ENCODE data around the gene SET.

The SET gene

GRCh38 chr9:128713941-128714573 is 25.0 kb downstream of the SET start:
- no peak for DNase-seq

DNA sequence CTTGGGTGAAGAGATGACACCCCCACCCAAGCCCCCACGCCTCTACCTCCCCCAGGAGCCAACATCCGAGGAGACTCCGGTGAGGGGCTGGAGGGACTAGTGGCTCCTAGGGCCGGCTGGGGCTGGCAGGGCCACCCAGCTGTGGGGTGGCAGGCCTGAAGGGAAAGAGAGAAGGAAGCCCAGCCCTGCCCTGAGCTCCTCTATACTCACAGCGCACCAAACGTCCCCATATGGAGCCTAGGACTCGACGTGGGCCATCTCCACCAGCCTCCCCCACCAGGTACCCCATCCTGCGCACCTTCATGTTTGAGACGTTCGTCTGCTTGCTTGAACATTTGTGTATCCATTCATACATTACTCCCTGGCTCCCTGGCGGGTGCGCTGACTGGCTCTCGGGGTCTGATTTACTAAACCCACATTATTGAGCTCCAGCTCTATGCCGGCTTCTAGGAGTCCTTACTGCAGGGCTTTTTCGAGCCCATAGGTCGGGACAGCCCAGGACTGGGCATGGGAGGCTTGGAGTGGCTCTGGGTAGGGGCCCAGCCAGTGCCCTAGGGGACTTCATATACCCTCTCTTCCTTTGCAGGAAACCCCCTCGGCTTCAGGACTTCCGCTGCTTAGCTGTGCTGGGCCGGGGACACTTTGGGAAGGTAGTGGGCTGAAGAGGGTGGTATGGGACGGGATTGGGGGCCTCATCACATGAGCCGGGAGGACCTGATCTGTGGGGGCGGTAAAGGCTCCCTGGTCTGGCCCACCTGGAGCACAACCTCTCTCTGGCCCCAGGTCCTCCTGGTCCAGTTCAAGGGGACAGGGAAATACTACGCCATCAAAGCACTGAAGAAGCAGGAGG is 25.8 kb downstream of the SET start:
- no peak for DNase-seq

- no peak for DNase-seq
These were observed 26.4 kb downstream of the SET start for GRCh38 chr9:128715436-128715750.

GRCh38 chr9:128716581-128717254 is 27.7 kb downstream of the SET start:
- DNase-seq = no peak

DNA sequence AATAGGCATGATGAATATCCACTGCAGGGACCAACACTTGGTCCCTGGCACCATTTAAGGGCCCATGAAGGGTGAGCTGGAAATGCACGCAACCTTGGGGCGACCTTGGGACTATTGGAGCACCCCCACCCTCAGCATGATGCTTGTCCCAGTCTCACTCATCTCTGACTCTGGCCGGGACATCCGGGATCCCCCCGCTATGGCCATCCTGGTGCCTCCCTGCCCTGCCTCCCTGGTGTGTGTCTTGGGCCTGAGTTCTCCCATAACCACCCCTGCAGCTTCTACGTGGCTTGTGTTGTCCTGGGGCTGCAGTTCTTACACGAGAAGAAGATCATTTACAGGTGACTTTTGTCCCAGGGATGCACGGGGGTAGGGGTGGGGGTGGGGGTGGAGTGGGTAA is 29.0 kb downstream of the SET start:
- no peak for DNase-seq

DNA sequence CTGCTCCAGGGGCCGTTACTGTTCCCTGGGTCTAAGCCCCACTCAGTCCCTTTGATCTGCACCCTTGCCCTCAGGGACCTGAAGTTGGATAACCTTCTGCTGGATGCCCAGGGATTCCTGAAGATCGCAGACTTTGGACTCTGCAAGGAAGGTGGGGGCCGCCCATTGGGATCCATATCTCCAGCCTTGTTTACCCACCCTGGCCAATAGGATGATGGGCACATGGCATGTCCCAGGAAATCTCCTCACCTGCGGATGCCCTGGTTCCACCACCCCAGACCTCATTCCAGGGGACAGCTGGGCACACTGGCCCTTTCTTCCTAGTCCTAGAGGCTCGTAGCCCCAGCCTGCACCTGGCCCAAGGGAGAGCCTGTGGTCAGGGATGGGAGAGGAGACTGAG is 29.5 kb downstream of the SET start:
- no peak for DNase-seq

- no peak for DNase-seq
These were observed 31.0 kb downstream of the SET start for GRCh38 chr9:128719919-128720605.

DNA sequence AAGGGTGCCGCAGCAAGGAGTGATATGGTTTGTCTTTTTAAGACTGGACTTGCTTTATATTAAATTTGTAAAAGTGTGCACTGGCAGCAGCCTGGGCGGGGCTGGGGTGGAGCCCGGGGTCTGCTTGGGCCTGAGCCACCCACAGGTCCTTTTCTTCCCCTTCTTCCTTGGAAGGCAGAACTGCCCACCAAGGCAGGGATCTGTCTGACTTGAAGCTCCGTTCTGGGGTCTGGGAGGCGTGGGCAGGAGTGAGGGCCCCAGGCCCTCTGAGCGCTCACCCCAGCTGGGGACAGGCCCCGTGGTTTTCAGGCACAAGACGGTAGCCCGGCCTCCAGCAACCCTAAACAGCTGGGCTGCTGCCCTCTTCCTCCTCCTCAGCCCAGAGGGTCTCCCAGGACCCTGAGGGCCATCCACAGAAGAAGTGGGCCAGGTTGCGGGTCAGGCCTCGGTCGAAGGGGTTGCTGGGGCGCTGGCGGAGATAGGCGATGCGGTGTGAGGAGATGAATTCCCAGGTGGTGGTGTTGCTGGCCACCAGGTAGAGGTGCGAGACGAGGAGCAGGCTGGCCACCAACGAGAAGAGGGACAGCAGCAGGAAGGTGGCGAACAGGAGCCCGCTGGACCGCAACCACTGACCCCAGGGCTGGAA is 31.9 kb downstream of the SET start:
- DNase-seq = no peak

DNA sequence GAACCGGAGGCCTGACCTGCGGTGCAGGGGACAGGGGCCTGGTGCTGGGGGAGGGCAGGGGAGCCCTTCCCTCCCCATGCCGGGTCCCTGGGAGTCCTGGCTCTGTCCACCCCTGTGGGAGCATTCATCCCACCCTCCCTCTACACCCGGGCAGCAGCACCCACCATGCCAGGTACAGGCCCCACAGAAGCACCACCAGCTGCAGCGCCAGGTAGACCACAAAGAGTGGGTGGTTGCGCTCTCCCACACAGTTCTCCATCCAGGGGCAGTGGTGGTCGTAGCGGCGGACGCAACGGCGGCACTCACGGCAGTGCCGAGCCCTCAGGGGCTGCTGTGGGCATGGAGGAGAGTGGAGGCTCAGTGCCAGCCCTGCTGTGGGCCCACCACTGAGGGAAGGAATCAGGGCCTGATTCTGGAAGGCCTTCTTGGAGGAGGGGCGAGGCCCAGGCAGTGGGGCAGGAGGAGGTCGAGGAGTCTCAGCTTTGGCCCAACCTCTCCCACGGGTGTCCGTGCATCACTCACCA is 32.5 kb downstream of the SET start:
- no peak for DNase-seq

GRCh38 chr9:128722380-128723351 is 33.6 kb downstream of the SET start:
- no peak for DNase-seq

GRCh38 chr9:128723352-128723865 is 34.4 kb downstream of the SET start:
- DNase-seq = no peak

DNA sequence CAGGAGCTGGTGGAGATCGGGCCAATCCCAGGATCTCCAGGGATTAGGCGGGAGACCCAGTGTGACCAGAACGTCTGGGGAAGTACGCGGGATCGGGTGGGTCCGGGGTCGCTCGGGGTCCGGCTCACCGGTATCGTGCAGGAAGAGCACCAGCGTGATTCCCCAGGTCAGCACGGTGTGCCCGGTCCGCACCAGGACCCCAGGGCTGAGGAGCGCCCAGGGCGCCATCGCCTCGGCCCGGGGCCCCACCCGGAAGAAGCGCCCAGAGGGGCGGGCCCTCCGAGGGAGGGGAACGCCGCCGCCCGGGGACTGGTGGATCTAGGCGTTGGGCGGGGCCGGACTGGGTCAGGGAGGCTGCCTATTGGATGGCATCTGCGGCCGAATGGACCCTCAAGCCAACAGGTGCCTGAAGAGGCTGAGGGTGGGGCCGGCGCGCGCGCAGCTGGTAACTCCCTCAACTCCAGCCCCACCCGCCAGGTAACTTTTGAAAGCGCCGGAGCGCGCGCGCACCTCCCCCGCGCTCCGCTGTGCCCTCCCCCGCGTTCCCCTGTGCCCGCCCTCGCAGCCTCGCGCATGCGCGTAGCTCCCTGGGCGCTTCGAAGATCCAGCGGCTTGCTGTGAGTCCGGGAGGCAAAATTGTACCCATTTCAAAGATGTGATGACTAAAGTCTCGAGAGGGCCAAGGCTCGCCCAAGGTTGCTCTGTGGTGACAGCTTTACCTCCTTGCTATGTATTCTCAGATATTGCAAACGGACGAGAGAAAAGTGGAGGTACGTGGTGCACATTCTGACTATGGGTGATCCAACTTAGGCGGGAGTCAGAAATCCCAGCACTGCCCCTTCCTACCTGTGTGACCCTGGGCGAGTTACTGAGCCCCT is 35.1 kb downstream of the SET start, which contains the start of gene ZDHHC12:
Gene ZDHHC12, minus strand, starts transcription at position 262 of the 878 bp plus-strand sequence. Its CDS starts 34 bp downstream, at position 228.
- peak; percentile 70 for DNase-seq

DNA sequence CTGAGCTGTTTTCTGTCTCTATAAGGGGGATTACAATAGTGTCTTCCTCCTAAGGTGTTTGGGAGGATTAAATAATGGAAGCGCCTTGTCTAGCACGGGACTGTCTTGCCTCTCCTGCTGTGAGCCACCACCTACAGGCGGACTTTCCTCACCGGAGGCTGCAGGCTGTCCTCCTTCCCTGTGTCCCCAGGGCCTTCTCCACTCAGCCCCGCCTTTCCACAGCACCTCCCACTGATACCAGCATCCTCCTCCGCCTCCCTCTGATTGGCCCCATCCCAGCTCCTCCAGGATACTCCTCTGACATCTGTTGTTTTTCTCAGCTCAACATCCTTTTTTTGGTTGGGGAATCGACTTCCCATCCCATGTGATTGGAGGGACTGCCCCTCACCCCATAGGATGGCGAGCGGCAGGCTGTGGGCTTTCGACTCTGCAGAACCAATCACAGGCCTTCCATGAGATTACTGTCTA is 35.8 kb downstream of the SET start:
- peak; percentile 30 for DNase-seq

- DNase-seq = no peak
These were observed 38.7 kb downstream of the SET start for GRCh38 chr9:128727640-128728248.

GRCh38 chr9:128728298-128728697 is 39.3 kb downstream of the SET start:
- DNase-seq = no peak

GRCh38 chr9:128729302-128729701 is 40.3 kb downstream of the SET start:
- DNase-seq = no peak

DNA sequence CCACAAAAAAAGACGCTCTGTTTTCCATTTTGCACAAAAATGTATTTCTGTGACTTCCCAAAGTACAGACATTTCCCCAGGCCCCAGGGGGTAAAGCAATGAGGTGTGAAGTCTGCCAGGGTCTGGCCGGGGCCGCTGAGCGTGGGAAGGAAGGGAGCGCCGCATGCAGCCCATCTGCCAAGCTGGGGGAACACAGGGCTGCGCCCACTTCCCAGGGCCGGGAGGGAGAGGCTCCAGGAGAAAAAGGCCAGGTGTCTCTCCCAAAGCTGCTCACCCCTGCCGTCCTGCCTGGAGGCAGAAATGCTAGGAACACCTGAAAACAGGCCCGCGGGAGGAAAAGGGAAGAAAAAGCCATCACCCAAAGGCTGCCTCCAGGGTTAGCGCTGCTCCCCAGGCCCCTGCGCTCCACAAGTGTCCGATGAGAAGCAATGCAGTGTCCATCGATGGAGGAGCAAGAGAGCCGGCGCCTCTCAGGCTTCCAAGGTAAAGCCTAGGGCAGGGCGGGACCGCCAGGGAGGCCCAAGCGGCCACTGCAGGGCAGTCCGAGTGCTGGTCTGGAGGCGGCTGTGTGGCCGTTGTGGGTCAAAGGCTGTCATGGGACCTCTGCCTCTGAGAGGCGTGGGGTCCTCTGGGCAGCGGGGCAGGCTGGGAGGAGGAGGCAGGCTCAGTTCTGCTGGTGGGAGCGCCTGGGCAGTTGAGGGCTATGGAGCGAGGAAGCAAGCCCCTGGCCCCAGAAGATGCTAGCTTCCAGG is 40.9 kb downstream of the SET start:
- DNase-seq = no peak

GRCh38 chr9:128731093-128731492 is 42.1 kb downstream of the SET start:
- DNase-seq = no peak

DNA sequence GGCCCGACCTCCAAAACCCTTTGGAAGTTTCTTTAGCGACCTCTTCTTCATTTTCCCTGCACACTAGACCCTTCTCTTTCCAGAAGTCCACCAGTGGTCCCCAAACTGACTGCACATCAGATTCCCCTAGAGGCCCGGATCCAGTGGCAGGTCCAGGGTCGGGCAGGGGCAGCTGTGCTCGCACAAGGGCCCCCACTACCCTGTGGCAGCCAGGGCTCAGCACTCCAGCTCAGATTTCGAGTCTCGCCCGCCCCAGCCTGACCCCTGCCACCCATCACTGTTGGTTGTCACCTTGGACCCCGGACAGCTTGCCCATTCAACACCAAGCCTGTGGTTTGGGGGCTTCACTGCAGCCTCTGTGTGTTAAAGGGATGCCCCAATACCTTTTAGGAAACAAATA is 42.7 kb downstream of the SET start:
- no peak for DNase-seq

Data from HCEC 1CT (cell line).